Measurements from ENCODE around the gene TAS2R20.

The TAS2R20 gene

GRCh38 chr12:11031307-11031706 is 33.2 kb upstream of the TAS2R20 start, which contains the start of gene TAS2R31:
Gene TAS2R31, minus strand, starts transcription at chr12:11031407. Its CDS starts 72 bp downstream, at chr12:11031335.
- H3K4me1 ChIP-seq (ENCODE audit: control insufficient read depth, low read length), result no peaks in the 10 kb centered on the region
- H3K27me3 ChIP-seq (ENCODE audit: control insufficient read depth, low read length), result no peaks in the 10 kb centered on the region
- H3K9me2 ChIP-seq (replicated peaks; ENCODE audit: control insufficient read depth, low read length), result no peaks in the 10 kb centered on the region
- H3K4me2 ChIP-seq (ENCODE audit: low read length), result no peak within 1 kb of the TSS
- H3K27ac ChIP-seq (ENCODE audit: low read depth, low read length), result no peak within 1 kb of the TSS
- no peaks in the 10 kb centered on the region for H4K20me1 ChIP-seq (ENCODE audit: control insufficient read depth, insufficient read depth, low read depth, low read length)
- no peaks in the 10 kb centered on the region for H3K79me2 ChIP-seq (ENCODE audit: control insufficient read depth, low read length)
- H3K9me3 ChIP-seq (ENCODE audit: control insufficient read depth, insufficient read depth, low read length), result no peaks in the 10 kb centered on the region
- no peaks in the 10 kb centered on the region for H3F3A ChIP-seq (ENCODE audit: control insufficient read depth, insufficient read depth)
- no peaks in the 10 kb centered on the region for H3K36me3 ChIP-seq (ENCODE audit: control insufficient read depth, low read length)
- TF ChIP-seq EZH2phosphoT487 (IDR thresholded peaks at IDR 0.05; ENCODE audit: borderline replicate concordance, low read length) (no peak), CTCF (IDR thresholded peaks at IDR 0.05; ENCODE audit: low read depth, low read length, poor library complexity, severe bottlenecking) (no peak)
- H3K4me3 ChIP-seq (ENCODE audit: low read length), result no peak within 1 kb of the TSS

GRCh38 chr12:11026118-11026517 is 28.0 kb upstream of the TAS2R20 start:
- no peak overlapping the region for H3K27ac ChIP-seq (ENCODE audit: low read depth, low read length)
- no peaks in the 10 kb centered on the region for H4K20me1 ChIP-seq (ENCODE audit: control insufficient read depth, insufficient read depth, low read depth, low read length)
- no peak for TF ChIP-seq EZH2phosphoT487 (IDR thresholded peaks at IDR 0.05; ENCODE audit: borderline replicate concordance, low read length)
- no peak for TF ChIP-seq CTCF (IDR thresholded peaks at IDR 0.05; ENCODE audit: low read depth, low read length, poor library complexity, severe bottlenecking)
- no peaks in the 10 kb centered on the region for H3F3A ChIP-seq (ENCODE audit: control insufficient read depth, insufficient read depth)
- no peaks in the 10 kb centered on the region for H3K27me3 ChIP-seq (ENCODE audit: control insufficient read depth, low read length)
- H3K4me1 ChIP-seq (ENCODE audit: control insufficient read depth, low read length), result no peaks in the 10 kb centered on the region
- no peaks in the 10 kb centered on the region for H3K36me3 ChIP-seq (ENCODE audit: control insufficient read depth, low read length)
- H3K79me2 ChIP-seq (ENCODE audit: control insufficient read depth, low read length), result no peaks in the 10 kb centered on the region
- no peak overlapping the region for H3K4me3 ChIP-seq (ENCODE audit: low read length)
- no peak overlapping the region for H3K4me2 ChIP-seq (ENCODE audit: low read length)
- no peaks in the 10 kb centered on the region for H3K9me3 ChIP-seq (ENCODE audit: control insufficient read depth, insufficient read depth, low read length)
- H3K9me2 ChIP-seq (replicated peaks; ENCODE audit: control insufficient read depth, low read length), result no peaks in the 10 kb centered on the region

GRCh38 chr12:11023387-11023786 is 25.3 kb upstream of the TAS2R20 start:
- Histone ChIP-seq H3K4me1 (ENCODE audit: control insufficient read depth, low read length) (no peaks in the 10 kb centered on the region), H3K36me3 (ENCODE audit: control insufficient read depth, low read length) (no peaks in the 10 kb centered on the region), H3K4me3 (ENCODE audit: low read length) (no peak overlapping the region), H3F3A (ENCODE audit: control insufficient read depth, insufficient read depth) (no peaks in the 10 kb centered on the region), H3K79me2 (ENCODE audit: control insufficient read depth, low read length) (no peaks in the 10 kb centered on the region), H3K4me2 (ENCODE audit: low read length) (no peak overlapping the region), H3K27ac (ENCODE audit: low read depth, low read length) (no peak overlapping the region), H3K9me2 (replicated peaks; ENCODE audit: control insufficient read depth, low read length) (no peaks in the 10 kb centered on the region), H3K9me3 (ENCODE audit: control insufficient read depth, insufficient read depth, low read length) (no peaks in the 10 kb centered on the region), H4K20me1 (ENCODE audit: control insufficient read depth, insufficient read depth, low read depth, low read length) (no peaks in the 10 kb centered on the region), H3K27me3 (ENCODE audit: control insufficient read depth, low read length) (no peaks in the 10 kb centered on the region)
- TF ChIP-seq CTCF (IDR thresholded peaks at IDR 0.05; ENCODE audit: low read depth, low read length, poor library complexity, severe bottlenecking), result no peak
- TF ChIP-seq EZH2phosphoT487 (IDR thresholded peaks at IDR 0.05; ENCODE audit: borderline replicate concordance, low read length), result no peak
